Activated CD4-positive, alpha-beta T cell treated with anti-CD3 and anti-CD28 coated beads for 1 hour (primary cell): ENCODE results near the gene ORC6.

Source experiments
- DNase-seq: peaks from one replicate; pipeline ENCODE4 v3.0.0-alpha.2; 2020

ORC6 gene

GRCh38 chr16:46702030-46702429 lies 12.6 kb downstream of the ORC6 start:
- DNase-seq = no peak

DNA sequence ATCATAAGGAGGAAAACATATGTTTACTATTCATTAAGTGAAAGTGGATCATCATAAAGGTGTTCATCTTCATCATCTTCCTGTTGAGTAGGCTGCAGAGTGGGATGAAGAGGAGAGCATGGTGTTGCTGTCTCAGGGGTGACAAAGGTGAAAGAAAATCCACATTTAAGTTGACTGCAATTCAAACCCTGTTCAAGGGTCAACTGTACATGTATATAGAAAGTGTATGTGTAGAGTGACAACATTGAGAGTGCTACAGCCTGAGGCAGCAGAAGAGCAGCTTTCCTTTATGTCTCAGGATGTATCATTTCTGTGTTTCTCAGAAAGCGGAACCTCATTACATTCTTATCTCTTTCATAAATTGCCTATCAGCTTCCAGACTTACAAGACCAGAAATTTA lies 17.2 kb downstream of the ORC6 start:
- DNase-seq = no peak

DNA sequence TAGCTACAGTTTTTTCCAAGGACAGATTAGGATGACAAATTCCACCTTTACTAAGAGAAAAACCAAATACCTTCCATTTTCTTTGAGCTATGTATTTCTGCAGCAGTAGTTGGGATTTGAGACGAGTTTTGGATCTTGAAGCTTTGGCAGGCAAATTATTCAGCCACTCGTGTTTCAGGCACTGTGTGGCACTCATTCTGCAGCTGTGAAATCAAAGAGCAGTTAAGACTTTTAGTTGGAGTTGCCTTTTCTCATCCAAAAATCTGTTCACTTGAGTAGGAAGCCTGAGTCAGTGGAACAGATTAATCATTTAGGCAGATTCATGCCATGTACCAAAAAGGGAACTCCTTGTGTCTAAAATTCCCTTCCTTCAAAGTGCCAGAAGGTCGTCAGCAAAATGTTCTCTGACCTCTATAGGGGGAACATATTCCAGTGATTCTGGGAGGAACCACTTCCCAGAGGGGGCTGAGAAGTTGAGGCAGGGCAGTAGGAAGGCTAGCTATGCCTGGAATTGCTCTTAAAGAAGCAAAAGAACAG lies 20.1 kb downstream of the ORC6 start:
- no peak for DNase-seq

DNA sequence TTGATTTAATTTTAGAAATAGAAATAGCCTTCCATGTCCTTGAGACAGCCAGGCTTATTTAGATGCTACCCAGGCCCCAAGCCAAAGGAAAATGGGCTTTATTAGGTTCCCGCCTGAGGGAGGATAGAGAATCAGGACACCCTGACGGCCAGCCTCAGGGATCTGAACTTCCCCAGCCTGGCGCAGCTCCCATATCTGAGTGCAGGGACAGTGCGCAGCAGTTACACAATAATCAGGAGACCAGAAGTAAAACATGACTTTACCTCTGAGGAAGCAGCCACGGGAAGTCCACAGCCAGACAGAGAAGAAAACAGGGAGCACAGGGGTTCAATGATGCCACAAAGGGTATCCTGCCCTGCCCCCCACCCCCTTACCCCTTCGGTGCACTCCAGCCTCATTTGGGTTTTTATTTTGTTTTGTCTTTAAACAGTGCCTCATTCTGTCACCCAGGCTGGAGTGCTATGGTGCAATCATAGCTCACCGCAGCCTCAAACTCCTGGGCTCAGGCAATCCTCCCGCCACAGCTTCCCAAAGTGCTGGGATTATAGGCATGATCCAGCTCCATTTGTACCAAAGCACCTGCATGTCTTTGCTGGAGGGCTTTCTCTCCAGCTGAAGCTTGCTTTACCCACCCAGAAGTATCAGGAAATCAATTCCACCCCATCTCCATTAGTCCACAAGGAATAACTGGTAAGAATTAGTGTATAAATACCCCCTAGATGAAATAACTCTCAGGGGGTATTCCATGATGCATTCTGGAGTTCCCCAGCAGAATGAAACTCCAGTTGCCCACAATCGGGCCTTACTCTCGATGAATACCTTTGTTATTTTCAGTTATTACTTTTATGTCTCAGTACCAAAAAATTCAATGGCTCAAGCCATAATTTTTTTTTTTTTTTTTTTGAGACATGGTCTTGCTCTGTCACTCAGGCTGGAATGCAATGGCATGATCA lies 21.9 kb downstream of the ORC6 start:
- DNase-seq = no peak

- no peak for DNase-seq
Measured at GRCh38 chr16:46712911-46713310, 23.5 kb downstream of the ORC6 start.

DNA sequence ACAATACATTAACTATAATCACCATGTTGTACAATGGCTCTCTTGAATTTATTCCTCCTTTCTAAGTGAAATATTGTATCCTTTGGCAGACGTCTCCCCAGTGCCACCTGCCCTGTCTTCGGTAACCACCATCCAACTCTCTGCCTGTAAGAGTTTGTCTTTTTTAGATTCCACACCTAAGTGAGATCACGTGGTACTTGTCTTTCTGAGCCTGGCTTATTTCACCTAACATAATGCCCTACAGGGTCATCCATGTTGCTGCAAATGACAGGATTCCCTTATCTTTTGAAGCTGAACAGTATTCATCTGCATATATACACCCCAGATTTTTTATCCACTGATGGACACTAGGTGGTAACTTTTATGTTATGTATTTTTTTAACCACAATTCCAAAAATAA lies 24.2 kb downstream of the ORC6 start:
- DNase-seq = no peak

DNA sequence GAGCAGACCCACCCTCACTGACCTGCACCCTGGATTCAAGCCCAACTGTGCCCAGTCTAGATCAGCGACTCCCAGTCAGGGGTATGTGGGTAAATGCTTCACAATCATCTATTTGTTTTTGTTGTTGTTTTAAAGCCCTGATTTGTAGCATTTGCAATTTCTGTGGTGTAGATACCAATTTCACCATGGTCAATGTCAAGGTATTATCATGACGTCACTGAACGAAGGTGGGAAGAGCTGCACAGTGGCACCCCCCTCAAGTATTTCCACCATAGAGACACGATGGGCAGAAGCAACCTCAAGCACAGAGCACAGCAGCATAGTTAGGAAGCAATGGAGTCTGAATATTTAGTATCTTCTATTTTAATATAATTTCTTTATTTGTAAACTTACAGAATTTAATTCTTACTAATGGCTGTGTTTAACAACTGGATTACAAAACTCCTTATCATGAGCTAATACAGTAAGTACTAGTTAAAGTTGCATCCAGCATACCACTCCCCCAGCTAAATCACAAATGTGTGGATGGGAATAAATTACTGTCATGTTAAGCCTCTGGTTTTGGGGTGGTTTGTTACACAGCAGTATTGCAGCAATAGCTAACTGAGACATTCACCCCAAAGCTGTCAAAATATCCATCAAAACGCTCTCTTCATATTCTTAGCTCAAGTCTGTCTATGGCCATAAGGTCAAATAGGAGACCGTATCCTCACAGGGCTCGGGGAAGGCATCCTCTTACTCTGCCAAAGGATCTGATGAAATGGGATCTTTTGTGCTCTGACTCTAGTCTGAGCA lies 25.5 kb downstream of the ORC6 start:
- no peak for DNase-seq

DNA sequence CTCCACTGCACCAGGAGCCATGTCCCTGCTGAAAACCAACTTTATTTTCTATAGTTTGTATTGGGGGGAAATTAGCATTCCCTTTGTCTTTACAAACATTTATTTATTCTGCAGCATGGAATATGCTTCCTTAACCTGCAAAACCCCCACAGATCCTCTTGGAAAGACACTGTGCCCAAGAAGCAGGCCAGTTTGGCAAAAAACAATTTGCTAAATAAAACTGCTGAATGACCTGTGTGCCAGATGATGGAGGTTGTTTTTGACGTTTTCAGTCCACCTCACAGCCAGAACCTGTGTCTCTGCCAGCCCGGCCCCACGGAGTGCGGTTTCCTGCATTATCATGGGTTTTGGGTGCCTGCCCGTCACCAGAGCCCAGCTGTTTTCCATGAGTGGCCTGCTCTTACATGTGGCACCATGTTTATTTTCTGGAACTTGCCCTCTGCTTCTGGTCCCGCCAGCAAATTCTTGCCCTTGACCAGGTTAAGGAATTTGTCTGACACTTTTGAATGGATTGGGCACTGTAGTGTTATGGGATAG lies 26.4 kb downstream of the ORC6 start:
- no peak for DNase-seq

DNA sequence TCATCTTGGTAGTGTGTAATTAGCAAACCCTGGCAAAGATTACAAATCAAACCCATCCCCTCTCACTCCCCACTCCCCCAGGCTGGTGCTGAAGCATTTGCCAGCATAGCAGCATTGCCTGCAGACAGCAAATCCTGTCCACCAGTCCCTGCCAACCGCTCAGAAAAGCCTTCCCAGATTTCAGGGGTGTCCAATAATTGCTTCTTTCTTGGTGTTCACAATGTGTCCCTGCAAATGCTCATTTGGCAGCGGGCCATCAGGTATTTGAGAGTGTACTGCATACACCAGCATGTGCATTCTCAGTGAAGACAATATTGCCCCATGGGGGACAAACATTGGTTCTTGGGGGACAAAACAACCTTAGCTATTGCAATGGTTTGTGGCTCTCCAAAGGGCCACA lies 28.2 kb downstream of the ORC6 start:
- DNase-seq = no peak

- no peak for DNase-seq
Measured at GRCh38 chr16:46718214-46718613, 28.8 kb downstream of the ORC6 start.

GRCh38 chr16:46719528-46719927 lies 30.1 kb downstream of the ORC6 start:
- no peak for DNase-seq

- no peak for DNase-seq
Measured at GRCh38 chr16:46720619-46721018, 31.2 kb downstream of the ORC6 start.

- no peak for DNase-seq
Measured at GRCh38 chr16:46721885-46722284, 32.4 kb downstream of the ORC6 start.

- no peak for DNase-seq
Measured at GRCh38 chr16:46727184-46727583, 37.7 kb downstream of the ORC6 start.

DNA sequence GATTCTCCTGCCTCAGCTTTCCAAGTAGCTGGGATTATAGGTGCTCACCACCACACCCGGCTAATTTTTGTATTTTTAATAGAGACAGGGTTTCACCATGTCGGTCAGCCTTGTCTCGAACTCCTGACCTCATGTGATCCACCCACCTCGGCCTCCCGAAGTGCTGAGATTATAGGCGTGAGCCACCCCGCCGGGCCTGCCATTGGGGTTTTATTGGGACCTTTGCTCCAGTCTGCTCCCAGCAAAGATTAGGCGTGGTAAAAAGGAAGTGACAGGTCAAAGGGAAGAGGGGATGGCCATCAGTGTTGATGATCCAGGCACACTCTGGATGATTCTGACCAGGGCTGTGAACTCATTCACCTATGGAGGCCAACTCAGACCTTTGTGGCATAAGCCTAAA lies 38.2 kb downstream of the ORC6 start:
- no peak for DNase-seq

GRCh38 chr16:46728806-46729205 lies 39.3 kb downstream of the ORC6 start:
- DNase-seq = no peak

GRCh38 chr16:46729326-46729995 lies 40.0 kb downstream of the ORC6 start:
- no peak for DNase-seq

- no peak for DNase-seq
Measured at GRCh38 chr16:46730126-46730525, 40.7 kb downstream of the ORC6 start.

DNA sequence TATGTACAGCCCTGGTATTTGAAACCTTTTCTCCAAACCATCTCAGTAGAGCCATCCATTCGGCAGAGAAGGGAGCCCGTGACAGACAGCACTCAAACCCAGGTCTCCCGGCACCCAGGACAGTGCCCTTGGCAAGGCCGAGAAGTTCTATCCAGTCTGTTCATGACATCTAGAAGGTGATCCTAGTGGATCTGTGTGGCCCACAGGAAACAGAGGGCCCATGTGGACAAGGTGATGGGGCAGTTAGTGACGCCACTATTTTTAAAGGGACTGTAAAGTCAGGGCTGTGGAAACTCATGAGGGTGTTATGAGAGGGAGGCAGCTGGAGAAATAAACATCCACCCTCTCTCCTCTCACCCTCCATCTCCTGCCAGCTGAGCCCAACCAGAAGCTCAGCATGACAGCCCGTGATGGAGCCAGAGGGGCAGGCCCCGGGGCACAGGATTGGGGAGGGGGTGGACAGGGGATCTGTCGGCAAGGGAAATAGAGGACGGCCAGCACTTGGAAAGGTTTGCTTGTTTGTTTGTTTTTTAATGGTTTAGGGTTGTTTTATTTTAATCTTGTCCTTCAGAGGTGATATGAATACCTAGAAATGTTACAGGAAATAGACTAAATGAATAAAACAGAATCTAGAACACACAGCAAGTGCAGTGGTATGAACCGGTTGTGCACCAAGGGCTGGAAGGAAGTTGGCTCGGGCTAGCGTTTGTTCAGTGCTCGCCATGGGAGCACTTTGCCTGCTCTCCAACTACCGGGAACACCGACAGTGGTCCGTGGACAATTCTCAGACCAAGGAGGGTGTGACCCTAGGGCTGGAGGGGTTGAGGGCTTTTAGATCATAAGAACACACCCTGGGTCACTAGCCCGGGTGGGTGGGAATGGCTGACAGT lies 41.6 kb downstream of the ORC6 start:
- no peak for DNase-seq

DNA sequence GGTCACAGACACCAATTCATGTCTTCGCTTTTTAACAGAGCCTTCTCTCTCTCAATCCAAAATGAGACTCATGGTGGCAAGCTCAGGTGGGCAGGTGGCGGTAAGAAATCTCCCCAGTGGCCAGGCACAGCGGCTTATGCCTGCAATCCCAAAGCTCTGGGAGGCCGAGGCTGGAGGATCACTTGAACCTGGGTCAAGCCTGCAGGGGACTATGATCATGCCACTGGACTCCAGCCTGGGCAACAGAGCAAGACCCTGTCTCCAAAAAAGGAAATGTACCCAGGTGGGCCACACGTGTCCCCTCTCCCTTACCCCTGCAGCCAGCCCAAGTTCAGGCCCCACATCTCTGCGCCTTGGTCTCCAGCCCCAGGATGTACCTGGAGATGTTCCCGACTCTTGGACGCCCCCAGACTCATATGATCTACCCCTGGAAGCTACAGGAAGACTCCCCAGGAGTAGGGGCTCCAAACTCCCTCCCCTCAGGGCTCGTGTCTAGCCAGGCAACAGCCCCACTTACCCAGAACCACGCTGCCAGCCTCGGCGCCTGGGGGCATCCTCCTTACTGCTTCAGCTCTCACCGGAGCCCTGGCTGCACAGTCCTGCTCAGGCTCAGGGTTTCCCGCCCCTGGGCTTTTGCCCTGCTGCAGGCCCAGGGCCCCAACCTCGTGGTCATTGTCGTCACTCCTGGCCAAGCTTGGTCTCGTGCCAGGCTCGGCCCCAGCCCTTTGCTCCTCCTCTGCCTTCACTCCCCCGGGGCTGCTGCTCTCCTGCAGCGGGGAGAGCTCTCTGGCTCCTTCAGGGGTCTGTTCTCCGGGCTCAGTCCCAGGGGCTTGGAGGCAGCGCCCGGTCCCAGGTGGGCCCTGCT lies 42.5 kb downstream of the ORC6 start:
- DNase-seq = no peak

- no peak for DNase-seq
Measured at GRCh38 chr16:46732561-46732960, 43.1 kb downstream of the ORC6 start.
